Activated CD8-positive, alpha-beta memory T cell treated with anti-CD3 and anti-CD28 coated beads for 24 hours (primary cell): ENCODE measurements around the gene MAP7D2.
"Not testable (repeated sequence)": the region's sequence is repeated elsewhere in the genome, so short reads cannot be mapped to it uniquely, and the experiment has no call there.

ENCODE experiments used
- DNase-seq: peaks from one replicate; pipeline ENCODE4 v3.0.0-alpha.2; 2020

The MAP7D2 gene

DNA sequence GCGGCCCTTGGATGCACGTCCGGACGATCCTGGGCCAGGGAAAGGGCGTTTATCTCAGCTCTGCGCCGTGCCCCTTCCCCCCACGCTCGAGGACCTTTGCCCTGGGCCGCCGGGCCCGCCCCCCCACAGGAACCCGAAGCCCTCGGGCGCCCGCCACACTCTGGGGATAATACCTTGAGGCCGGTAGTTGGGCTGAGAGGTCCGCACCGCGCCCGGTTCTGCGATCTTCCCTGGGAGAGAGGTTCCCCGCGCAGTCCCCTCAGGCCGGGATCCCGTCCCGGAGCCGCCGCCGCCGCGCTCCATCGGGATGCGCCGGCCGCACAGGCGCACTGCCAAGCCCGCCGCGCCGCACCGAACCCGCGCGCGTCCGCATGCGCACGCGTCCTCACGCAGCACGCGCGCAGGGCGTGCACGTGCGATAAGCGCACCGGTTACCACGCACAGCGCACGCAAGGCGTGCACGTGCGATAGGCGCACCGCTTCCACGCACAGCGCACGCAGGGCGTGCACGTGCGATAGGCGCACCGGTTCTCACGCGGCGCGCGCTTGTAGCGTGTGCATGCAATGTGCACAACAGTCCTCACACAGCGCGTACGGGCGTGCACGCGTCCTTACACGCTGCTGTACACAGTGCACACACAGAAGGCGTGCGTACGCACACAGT, at the start of gene MAP7D2:
MAP7D2 (minus strand) TSS at position 331 of the 664 bp plus-strand sequence; CDS start at position 303, 28 bp downstream.
- DNase-seq = no peak

DNA sequence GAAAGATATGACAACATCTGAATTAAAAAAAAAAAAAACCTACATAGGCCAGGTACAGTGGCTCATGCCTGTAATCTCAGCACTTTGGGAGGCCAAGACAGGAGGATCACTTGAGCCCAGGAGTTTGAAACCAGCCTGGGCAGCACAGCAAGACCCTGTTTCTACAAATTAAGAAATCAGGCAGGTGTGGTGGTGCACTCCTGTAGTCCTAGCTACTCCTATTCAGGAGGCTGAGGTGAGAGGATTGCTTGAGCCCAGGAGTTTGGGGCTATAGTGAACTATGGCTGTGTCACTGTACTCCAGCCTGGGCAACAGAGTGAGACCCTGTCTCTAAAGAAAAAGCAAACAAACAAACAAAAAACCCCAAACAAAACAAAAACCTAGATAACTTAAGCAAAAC, 45.8 kb upstream of the MAP7D2 start:
- DNase-seq = not testable (repeated sequence)

DNA sequence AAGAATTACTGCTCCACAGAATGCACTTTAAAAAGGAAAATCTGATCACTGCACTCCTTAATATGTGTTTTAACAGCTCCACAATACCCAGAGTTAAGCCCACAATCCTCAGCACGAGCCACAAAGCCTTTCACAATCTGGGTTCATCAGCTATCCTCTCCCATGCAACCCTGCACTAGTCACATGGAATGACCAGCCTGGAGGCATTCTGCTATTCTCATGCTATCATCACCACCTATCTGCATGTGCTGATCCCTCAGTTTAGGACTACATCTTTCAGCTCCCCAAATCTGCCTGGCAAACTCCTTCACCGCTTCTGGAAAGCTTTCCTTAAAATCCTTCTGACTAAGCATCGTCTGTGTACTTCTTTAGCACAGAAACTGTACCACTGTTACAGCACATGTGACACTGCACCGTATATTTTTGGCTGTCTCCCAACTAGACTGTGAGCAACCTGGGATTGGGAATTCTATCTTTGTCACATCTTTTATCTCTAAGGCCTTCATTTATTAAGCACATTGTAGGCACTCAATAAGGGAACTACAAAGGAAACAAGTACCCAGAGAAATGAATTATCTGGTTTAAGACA, 43.2 kb upstream of the MAP7D2 start:
- DNase-seq = no peak

DNA sequence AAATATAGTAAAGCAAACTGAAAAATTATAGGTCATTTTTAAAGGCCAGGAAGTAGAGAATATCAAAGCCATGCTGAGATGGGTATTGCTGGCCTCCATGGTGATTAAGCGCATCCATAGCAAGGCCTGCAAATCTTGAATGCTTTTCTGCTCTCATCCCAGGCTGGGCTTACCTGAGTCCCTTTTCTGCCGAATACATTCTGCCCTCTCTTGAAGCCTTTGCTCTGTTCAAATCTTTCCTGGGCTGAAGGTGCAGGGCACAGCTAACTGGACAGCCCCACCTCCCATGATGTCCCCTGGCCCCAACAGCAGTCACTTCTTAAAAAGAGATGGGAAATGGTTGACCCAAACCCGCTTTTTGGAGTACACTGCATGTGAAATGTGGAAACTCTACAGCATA, 35.0 kb upstream of the MAP7D2 start:
- no peak for DNase-seq

DNA sequence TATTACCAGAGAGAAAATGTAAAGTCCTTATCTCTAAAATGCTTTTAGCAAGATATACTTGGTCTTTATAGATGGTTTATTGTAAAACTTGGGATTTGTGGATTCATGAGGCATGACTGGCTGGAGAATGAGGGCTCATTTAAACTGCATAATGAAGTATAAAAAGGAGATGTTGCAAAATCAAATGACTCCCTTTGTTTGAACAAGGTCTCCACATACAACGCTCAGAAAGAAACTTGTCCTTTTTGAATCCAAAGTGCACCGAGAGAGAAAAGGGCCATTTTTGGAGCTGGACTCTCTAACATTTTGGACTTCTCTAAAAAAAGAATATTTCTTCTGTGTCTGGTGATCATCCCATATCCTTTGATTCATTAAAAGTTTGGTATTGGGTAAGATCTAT, 32.6 kb upstream of the MAP7D2 start:
- DNase-seq = no peak

DNA sequence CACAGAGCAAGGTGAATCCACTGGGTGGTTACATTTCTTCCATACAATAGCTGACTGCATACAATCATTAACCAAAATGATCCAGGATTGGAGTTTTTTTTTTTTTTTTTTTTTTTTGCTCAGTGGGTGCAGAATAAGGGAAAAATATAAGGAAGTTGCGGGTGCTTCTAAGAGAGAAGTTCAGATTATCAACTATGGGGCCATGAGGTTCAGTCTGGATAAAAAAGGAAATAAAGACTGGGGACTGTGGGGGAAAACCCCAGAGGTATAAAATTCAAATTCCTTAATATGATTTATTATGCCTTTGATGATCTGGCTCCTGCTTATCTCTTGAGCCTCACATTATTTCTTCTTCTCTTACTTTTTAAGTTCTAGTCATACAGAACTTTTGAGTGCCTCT, 30.9 kb upstream of the MAP7D2 start:
- no peak for DNase-seq

DNA sequence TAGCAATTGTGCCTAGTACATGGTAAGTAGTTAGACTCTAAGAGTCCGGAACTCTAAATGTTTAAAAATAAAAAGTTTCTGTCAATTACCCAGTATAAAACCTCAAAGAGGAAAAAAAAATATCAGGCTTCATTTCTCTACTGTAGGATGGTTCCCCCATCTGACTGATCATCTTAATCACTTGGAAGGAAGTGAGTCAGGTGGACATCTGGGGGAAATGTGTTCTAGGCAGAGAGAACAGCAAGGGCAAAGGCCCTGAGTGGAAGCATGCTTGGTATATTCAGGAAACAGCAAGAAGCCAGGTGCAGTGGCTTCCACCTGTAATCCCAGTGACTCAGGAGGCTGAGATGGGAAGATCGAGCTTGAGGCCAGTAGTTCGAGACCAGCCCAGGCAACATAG, 27.8 kb upstream of the MAP7D2 start:
- no peak for DNase-seq

DNA sequence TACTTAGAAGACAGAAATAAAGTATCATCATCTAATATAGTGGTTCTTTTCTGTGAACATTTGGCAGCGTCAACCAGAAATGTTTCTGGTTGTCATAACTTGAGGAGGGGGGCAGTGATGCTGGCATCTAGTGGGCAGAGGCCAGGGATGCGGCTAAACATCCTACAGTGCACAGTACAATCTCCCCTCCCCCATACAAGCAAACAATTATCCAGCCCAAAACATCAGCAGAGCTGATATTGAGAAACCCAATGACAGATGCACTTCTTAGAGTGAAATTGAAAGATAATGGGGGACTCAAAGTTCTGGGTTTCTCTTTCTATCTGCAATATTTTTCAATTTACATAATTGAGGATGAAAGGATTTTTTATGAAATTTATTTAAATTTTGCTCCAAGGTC, 26.9 kb upstream of the MAP7D2 start:
- no peak for DNase-seq

DNA sequence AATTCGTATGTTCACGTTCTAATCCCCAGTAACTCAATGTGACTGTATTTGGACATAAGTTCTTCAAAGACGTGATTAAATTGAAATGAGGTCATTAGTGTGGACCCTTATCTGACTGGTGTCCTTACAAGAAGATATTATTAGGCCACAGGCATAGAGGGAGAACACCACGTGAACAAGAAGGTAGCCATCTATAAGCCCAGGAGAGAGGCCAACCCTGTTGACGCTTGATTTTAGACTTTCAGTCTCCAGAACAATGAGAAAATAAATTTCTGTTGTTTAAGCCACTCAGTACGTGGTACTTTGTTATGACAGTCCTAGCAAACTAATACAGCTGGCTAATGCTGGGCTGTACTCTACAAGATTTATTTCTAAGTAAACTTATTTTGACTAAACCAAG, 26.4 kb upstream of the MAP7D2 start:
- DNase-seq = no peak

DNA sequence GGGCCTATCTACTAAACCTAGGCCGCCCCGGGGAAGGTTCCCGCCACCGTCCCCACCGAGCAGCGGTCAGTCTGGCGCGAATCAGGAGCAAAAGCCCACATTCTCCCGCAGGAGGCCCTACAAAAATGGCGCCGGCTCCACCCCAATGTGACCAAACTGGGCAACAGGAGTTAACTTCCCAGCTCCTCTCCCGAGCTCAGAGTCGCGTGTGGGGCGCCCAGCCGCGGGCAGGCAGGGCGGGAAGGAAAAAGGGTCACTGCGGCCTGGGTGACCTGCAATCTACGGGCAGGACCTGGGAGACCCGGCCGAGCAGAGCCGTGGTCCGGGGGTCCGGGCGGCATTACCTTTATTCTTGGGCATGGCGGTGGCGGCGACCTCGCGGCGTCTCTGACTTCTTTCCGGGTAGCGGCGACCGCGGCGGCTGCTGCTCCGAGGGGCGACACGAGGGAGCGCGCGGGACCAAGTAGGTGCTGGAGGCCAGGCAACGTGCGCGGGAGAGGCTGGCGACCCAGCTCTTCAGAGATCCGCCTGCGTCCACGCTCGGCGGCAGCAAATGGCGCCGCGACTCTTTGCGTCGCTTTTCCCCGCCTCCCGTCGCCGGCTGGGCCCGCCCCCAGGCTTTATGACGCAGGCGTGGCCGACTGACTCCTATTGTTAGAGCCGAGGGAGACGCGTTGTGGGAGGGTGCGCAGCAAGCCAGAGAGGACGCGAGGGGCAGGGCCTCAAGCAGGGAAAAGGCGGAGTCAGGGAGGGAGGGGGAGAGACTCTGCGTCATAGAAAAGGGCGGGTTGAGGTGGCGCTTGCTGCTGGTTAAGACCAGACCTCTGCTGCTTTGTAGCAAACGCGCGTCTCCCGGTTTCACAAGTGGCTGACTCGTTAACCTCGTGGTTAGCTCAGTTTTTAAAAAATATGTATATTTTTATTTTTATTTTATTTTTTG, 24.8 kb upstream of the MAP7D2 start, which contains the start of gene EIF1AX:
EIF1AX (minus strand) TSS at position 558 of the 940 bp plus-strand sequence; CDS start at position 360, 198 bp downstream.
- peak; percentile 99 for DNase-seq

DNA sequence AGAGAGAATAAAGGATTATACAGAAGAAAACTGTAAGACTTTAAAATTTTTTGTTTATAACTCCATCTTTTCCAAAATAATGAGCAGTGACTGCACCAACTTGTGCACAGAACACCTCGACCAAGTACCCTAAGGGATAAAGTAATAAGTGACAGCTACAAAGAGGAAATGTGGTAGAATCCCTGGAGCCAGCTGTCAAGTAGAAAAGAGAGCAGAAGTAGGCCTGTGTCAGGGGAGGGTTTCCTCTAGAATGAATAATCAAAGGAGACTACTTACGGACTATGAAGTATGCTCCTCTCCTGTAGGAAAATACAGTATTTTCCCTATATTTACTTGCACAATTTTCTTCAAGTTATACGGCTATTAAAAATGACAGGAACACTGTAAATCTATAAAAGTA, 23.7 kb upstream of the MAP7D2 start:
- no peak for DNase-seq

DNA sequence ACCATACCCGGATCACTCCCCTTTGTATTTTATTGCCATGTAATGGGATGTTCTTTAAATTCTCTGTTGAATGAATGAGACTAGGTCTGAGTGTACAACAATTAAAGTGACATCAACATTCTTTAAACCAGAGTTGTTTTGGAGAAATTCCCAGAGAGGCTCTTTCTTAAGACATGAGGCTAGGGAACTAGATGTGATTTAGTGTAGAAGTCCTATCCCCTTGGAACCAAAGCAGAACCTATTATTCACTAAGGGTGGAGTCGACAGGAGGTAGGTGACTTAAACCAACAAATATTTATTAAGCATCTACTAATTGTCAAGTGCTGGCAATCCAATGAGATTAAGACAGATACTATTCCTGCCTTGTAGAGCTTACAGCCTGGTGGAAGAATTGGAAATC, 23.3 kb upstream of the MAP7D2 start:
- no peak for DNase-seq

DNA sequence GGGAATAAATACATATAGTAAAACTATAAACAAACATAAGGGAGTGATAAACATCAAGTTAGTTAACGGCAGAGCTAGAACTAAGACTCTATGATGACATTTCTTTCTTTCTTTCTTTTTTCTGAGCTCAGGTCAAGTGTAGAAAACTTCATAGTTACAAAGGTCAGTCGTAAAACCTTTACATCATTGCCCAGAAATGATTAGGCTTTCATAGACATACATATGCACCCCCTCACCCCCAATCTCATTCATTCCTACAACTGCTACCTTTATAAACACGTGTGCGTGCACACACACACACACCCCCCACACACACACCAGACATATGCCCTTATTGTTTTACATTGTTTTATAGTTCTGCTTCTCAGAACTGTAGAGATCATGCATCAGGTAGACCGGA, 19.2 kb upstream of the MAP7D2 start:
- no peak for DNase-seq

DNA sequence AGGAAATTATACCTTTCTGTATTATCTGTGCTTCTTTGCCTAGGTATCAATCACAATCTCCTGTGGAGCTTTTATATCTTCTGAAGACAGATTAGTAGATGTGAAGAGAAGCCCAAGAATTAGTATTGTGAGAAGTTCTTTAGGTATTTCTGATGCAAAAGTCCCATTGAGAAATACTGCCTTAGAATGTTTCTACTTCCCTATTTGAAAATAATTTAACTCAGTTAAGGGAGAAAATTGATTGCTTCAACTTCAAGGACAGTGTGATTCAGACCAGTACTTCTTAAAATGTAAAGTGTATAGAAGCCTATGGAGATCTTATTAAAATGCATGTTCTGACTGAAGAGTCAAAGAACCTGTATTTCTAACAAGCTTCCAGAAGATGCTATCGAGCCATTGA, 16.0 kb upstream of the MAP7D2 start:
- no peak for DNase-seq

DNA sequence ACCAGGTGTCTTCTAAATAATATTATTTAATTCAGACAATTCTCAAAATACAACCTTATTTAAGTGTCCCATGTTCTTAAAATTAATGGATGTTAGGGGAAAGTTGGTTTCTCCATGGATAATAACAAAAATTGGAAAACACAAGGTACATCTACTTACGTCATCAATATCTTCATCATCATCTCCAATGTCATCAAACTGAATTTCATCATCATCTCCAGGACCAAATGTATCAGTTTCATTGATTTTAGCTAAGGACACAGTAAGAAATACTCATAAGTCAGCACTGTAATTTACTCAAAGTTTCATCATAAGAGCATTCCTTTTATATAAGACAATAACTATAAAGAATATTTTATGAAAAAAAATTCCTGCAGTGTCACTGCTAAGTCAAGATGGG, 13.7 kb upstream of the MAP7D2 start:
- DNase-seq = no peak

DNA sequence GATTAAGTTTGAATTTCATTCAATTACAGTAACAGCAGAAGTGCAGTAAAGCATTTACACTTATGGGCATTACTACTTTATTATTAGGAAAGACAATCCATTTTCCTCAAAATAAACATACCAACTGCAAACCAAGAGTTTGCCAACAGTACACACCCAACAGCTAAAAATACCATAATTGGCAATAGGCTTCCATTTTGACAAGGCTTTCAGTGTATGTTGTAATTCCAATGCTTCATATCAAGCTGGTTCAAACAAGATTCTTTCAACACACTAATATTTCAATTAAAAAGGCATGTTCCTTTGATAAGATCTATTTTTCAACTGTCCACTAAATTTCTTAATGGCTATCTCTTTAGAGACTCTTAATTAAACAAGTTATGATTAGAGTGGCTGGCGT, 12.8 kb upstream of the MAP7D2 start:
- DNase-seq = no peak

DNA sequence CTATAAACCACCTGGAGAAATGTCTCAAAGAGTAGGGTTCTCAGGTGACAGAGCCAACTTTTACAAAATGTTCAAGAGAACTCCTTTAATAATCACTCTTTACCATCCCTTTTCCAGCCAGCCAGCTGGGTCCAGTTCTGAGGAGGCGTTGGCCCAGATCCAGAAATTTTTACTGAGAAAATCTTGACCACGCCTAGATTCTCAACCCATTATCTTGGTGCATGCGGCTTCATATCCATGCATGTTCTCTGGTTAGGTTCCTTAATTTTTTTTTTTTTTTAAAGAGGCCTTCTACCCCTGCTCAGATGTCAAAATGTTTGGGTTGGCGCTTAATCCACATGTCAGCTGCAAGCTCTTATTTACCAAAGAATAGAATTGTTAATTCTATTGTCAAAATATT, 12.0 kb upstream of the MAP7D2 start:
- DNase-seq = no peak

DNA sequence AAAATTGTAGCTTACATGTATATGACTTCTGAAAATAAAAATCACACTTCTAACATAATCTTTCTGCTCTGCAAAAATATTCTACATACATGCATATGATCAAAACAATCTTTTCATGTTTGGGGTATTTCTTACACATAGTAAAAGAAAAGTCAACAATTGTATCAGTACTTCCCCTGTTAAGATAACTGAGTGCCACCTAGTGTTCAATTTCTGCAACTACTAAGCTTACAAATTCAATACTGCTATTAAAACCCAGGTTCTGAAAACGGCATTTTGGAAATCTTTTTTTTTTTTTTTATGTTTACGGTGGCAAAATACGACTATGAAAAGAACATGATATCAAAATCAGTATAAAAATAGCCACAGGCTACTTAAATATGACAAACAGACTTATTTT, 10.7 kb upstream of the MAP7D2 start:
- not testable (repeated sequence) for DNase-seq

DNA sequence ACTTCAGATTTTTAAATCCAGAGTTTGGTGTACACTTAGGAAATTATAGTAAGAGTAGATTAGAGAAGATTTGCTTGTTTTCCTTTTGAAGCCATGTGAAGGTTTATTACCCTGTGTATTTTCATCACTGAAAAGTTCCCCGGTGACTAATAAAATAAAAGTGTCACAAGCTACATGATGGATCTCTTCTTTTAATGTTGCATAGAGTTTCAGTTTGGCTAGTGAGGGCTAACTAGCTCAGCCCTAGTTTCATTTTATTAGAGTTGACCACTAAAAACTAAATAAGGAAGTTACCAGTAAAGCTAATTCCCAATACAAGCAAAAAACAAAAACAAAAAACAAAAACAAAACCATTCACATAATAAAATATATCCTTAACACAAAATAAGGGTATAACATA, 10.1 kb upstream of the MAP7D2 start:
- not testable (repeated sequence) for DNase-seq

DNA sequence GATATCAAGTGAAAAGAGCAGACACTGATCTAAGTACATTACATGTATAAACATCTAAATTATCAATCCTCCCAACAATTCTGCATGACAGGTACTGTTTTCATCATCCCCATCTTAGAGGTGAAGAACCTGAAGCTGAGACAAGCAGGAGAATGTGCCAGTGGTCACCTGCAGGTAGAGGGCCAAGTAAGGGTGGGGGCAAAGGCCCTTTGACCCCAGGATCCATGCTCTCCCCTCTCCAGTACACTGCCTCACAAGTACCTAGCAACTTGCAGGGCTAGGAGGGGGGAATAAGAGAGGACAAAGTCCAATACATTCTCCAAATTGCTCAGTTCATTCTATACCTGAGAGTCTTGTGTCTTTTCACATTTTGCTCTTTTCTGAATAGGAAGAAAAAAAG, 8.3 kb upstream of the MAP7D2 start:
- no peak for DNase-seq

DNA sequence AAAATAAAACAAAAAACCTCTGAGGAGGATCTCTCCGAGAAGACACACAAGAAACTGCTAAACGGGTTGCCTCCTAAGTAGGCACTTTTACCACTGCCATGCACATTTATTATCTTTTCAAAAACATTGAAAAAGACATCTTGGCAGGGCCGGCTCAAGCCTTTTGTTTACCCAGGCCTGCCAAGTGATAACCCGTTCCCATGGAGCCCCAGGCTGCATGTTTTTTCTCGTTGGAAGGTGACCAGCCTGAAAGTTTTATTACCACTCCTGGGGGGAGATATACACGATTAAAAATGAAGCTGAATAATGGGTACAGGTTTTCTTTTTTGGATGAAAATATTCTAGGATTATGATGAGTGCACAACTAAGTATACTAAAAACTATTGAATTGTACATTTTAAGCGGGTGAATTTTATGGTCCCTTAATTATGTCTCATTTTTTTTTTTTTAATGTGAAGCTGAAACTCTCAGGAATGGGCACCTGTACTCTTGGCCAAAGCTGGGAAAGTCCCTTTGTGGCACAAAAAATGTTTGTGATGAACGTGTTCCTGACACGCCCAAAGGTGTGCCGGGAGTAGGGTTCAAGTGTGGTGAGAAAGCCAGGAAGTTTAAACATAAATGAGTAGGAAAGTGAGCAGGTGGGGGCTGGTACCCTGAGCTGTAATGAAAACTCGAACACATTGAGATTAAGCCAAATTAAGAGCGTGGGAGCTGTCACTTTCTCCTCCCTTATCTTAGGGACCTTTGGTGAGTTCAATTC, 1.5 kb upstream of the MAP7D2 start:
- DNase-seq = no peak

DNA sequence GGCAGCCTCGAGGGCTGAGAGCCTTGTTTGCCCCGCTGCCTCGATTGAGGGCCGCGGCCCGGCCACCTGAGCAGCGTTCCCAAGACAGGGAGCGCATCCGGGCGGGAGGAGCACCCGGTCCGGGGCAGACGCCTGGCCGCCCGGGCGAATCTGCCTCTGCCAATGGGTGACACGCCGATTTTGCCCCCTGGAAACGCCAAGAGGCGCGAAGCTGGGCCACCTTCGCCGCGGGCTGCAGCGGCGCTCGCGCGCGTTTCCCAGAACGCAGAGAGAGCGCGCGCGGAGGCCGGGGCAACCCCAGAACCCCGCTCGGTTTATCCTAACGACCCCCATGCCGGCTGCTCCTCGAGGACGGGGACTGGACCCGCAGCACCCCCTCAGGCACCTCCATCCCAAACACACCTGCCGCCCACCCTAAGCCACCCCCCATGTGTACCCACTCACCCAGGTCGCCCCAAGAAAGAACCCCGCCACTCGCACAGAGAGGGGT, 575 bp downstream of the MAP7D2 start:
- DNase-seq = no peak
